NCI-H1092 treated with DMSO at 0.1 percent for 48 hours (cell line): ENCODE results near the gene STRAP.
"Not testable (repeated sequence)": the region's sequence is repeated elsewhere in the genome, so short reads cannot be mapped to it uniquely, and the experiment has no call there.

Experiments used
- DNase-seq: peaks from one replicate; lab custom pipeline; 2025; lab: John Stamatoyannopoulos, UW

STRAP gene

GRCh38 chr12:15928346-15928745 is 46.2 kb downstream of the STRAP start:
- no peak for DNase-seq

GRCh38 chr12:15928870-15929571 is 46.8 kb downstream of the STRAP start:
- DNase-seq = peak; percentile 36

GRCh38 chr12:15931590-15932053 is 49.4 kb downstream of the STRAP start:
- DNase-seq = no peak

- no peak for DNase-seq
These were observed 50.1 kb downstream of the STRAP start for GRCh38 chr12:15932327-15932726.

- no peak for DNase-seq
These were observed 50.8 kb downstream of the STRAP start for GRCh38 chr12:15932971-15933370.

- DNase-seq = no peak
These were observed 51.6 kb downstream of the STRAP start for GRCh38 chr12:15933751-15934150.

- DNase-seq = no peak
These were observed 54.6 kb downstream of the STRAP start for GRCh38 chr12:15936751-15937150.

- no peak for DNase-seq
These were observed 55.7 kb downstream of the STRAP start for GRCh38 chr12:15937902-15938301.

- DNase-seq = no peak
These were observed 56.9 kb downstream of the STRAP start for GRCh38 chr12:15939111-15939510.

- no peak for DNase-seq
These were observed 60.3 kb downstream of the STRAP start for GRCh38 chr12:15942475-15942874.

- DNase-seq = not testable (repeated sequence)
These were observed 61.3 kb downstream of the STRAP start for GRCh38 chr12:15943519-15943918.

- DNase-seq = not testable (repeated sequence)
These were observed 66.3 kb downstream of the STRAP start for GRCh38 chr12:15948461-15948860.
